GM21367 (cell line): Measurements from ENCODE around the gene DRD1.
A peak's percentile ranks its signal among the peaks of the same experiment; 100 is the strongest.

Experiments
- ATAC-seq: cut with Tn5 transposase; IDR thresholded peaks from one replicate; pipeline ENCODE4 v1.9.1; 2021; ENCODE audit not compliant: unreplicated experiment

Gene DRD1

GRCh38 chr5:175444060-175444904 is at the start of gene DRD1:
DRD1 (minus strand) TSS chr5:175444182; CDS start chr5:175443099, 1,083 bp downstream.
- ATAC-seq: no peak

GRCh38 chr5:175493726-175494125 is 49.7 kb upstream of the DRD1 start:
- ATAC-seq: no peak

- ATAC-seq: no peak
Observed at GRCh38 chr5:175493260-175493659, 49.3 kb upstream of the DRD1 start.

- no peak for ATAC-seq
Observed at GRCh38 chr5:175491223-175491622, 47.2 kb upstream of the DRD1 start.

GRCh38 chr5:175489693-175490443 is 45.9 kb upstream of the DRD1 start:
- ATAC-seq: no peak

- no peak for ATAC-seq
Observed at GRCh38 chr5:175487514-175488222, 43.7 kb upstream of the DRD1 start.

GRCh38 chr5:175485631-175486030 is 41.6 kb upstream of the DRD1 start:
- ATAC-seq: no peak

GRCh38 chr5:175484829-175485228 is 40.8 kb upstream of the DRD1 start:
- ATAC-seq: no peak

- ATAC-seq: no peak
Observed at GRCh38 chr5:175484322-175484721, 40.3 kb upstream of the DRD1 start.

GRCh38 chr5:175483337-175483736 is 39.4 kb upstream of the DRD1 start:
- ATAC-seq: no peak

GRCh38 chr5:175479125-175479881 is 35.3 kb upstream of the DRD1 start:
- ATAC-seq: peak; percentile 9

- peak; percentile 88 for ATAC-seq
Observed at GRCh38 chr5:175478384-175479124, 34.6 kb upstream of the DRD1 start, which contains the start of gene SFXN1. SFXN1 (plus strand) TSS chr5:175478560; CDS start chr5:175492104, 13,544 bp downstream.

- no peak for ATAC-seq
Observed at GRCh38 chr5:175478008-175478383, 34.0 kb upstream of the DRD1 start.

GRCh38 chr5:175477440-175477839 is 33.5 kb upstream of the DRD1 start:
- ATAC-seq: no peak

GRCh38 chr5:175475248-175475647 is 31.3 kb upstream of the DRD1 start:
- ATAC-seq: no peak

GRCh38 chr5:175472378-175472777 is 28.4 kb upstream of the DRD1 start:
- ATAC-seq: no peak

- no peak for ATAC-seq
Observed at GRCh38 chr5:175471628-175472027, 27.6 kb upstream of the DRD1 start.

- ATAC-seq: no peak
Observed at GRCh38 chr5:175471196-175471595, 27.2 kb upstream of the DRD1 start.

- ATAC-seq: no peak
Observed at GRCh38 chr5:175470781-175471180, 26.8 kb upstream of the DRD1 start.

GRCh38 chr5:175469916-175470315 is 25.9 kb upstream of the DRD1 start:
- no peak for ATAC-seq
